ENCODE data around the gene ZNF597. TPM values are rescaled to one million over a fixed set of nuclear protein-coding genes. Genes with fewer than 3 reads are reported as not detected.
A peak's percentile ranks its signal among the peaks of the same experiment; 100 is the strongest.

Gene ZNF597
- total and polyA plus RNA-seq, 2 experiments from 2014 or later, result 1.2 to 2.4 TPM

- H2AFZ ChIP-seq, result peak overlapping the region; percentile 0; the same call in 1 of the 2 replicates
- peak; percentile 82 for ATAC-seq
- peaks cover 41% of the 10 kb centered on the region for H3K79me2 ChIP-seq (replicated peaks; ENCODE audit: insufficient read depth)
These were observed 706 bp upstream of the ZNF597 start for GRCh38 chr16:3444032-3444388.

GRCh38 chr16:3439637-3440036 is 3.7 kb downstream of the ZNF597 start:
- peaks cover 19% of the 10 kb centered on the region for H3K9me3 Mint-ChIP-seq
- no peak overlapping the region for H3K4me3 ChIP-seq
- no peak for TF ChIP-seq EZH2phosphoT487 (IDR thresholded peaks at IDR 0.05; ENCODE audit: unreplicated experiment)
- no peak for TF ChIP-seq CREB1 (CRISPR knock-in tag; IDR thresholded peaks at IDR 0.05; ENCODE audit: low read depth)
- TF ChIP-seq NANOG (IDR thresholded peaks at IDR 0.05; ENCODE audit: borderline replicate concordance), result no peak
- TF ChIP-seq ZNF462 (CRISPR knock-in tag; IDR thresholded peaks at IDR 0.05), result no peak
- no peak for TF ChIP-seq ZNF114 (CRISPR knock-in tag; IDR thresholded peaks at IDR 0.05)
- TF ChIP-seq ETS1 (IDR thresholded peaks at IDR 0.05), result no peak

More at GRCh38 chr16:3444032-3444388, 706 bp upstream of the ZNF597 start:
- Histone ChIP-seq H3K4me2 (peak overlapping the region; percentile 72), H3K4me3 (peak overlapping the region; percentile 51), H3K27me3 (ENCODE audit: insufficient read depth) (no peaks in the 10 kb centered on the region), H3F3A (replicated peaks; ENCODE audit: low read depth) (no peaks in the 10 kb centered on the region), H3K36me3 (ENCODE audit: insufficient read depth) (no peaks in the 10 kb centered on the region; the same call in 1 of the 2 replicates), H3K4me1 (ENCODE audit: insufficient read depth) (no peaks in the 10 kb centered on the region; the same call in 1 of the 2 replicates), H3K27ac (ENCODE audit: low read depth) (peak overlapping the region; percentile 30; the same call in 1 of the 2 replicates), H4K20me1 (replicated peaks; ENCODE audit: insufficient read depth) (no peaks in the 10 kb centered on the region), H3K9me2 (ENCODE audit: insufficient read depth) (no peaks in the 10 kb centered on the region)
- peak overlapping the region; percentile 93 for H3K4me3 Mint-ChIP-seq
- TF ChIP-seq CREB1 (CRISPR knock-in tag; IDR thresholded peaks at IDR 0.05; ENCODE audit: low read depth) (no peak), JUNB (IDR thresholded peaks at IDR 0.05; ENCODE audit: unreplicated experiment) (no peak), CTCF (conservative IDR thresholded peaks at IDR 0.05; ENCODE audit: low read depth in 2 of 2) (0 out of 4 replicates have a peak, but pooled peaks of 1 of the 2 experiments have one; percentile 9)
- no peaks in the 10 kb centered on the region for H3K4me1 Mint-ChIP-seq
- peak overlapping the region; percentile 86 for H3K27ac Mint-ChIP-seq
- H3K9me3 Mint-ChIP-seq, result peaks cover 26% of the 10 kb centered on the region
- peak; percentile 62 for DNase-seq (ENCODE audit: low spot score)
- peaks cover 10% of the 10 kb centered on the region for H3K27me3 Mint-ChIP-seq (ENCODE audit: insufficient read depth, low read depth, poor library complexity)
- peaks cover 45% of the 10 kb centered on the region for H3K36me3 Mint-ChIP-seq (ENCODE audit: low read depth)

More at GRCh38 chr16:3439637-3440036, 3.7 kb downstream of the ZNF597 start:
- no peaks in the 10 kb centered on the region for H3K27me3 ChIP-seq (ENCODE audit: insufficient read depth)
- H3K36me3 ChIP-seq (ENCODE audit: insufficient read depth), result no peaks in the 10 kb centered on the region; the same call in 1 of the 2 replicates
- no peak overlapping the region for H3K4me2 ChIP-seq
- no peak overlapping the region for H3K4me3 Mint-ChIP-seq
- no peaks in the 10 kb centered on the region for H3K4me1 Mint-ChIP-seq
- H2AFZ ChIP-seq, result no peak overlapping the region
- H3F3A ChIP-seq (replicated peaks; ENCODE audit: low read depth), result no peaks in the 10 kb centered on the region
- peaks cover 31% of the 10 kb centered on the region for H3K36me3 Mint-ChIP-seq (ENCODE audit: low read depth)
- peaks cover 20% of the 10 kb centered on the region for H3K79me2 ChIP-seq (replicated peaks; ENCODE audit: insufficient read depth)
- peaks cover 10% of the 10 kb centered on the region for H3K27me3 Mint-ChIP-seq (ENCODE audit: insufficient read depth, low read depth, poor library complexity)
- peaks cover 2% of the 10 kb centered on the region; the same call in 1 of the 2 replicates for H4K20me1 ChIP-seq (replicated peaks; ENCODE audit: insufficient read depth)
- H3K9me2 ChIP-seq (ENCODE audit: insufficient read depth), result no peaks in the 10 kb centered on the region
- no peaks in the 10 kb centered on the region; the same call in 1 of the 2 replicates for H3K4me1 ChIP-seq (ENCODE audit: insufficient read depth)
- DNase-seq (ENCODE audit: low spot score) (no peak), ATAC-seq (no peak)
- no peak overlapping the region for H3K27ac Mint-ChIP-seq
- no peak overlapping the region for H3K27ac ChIP-seq (ENCODE audit: low read depth)

Measured in GM23338 (cell line).